ENCODE measurements around the gene XRCC4. TPM values are rescaled to one million over a fixed set of nuclear protein-coding genes. Genes with fewer than 3 reads are reported as not detected.
A peak's percentile ranks its signal among the peaks of the same experiment; 100 is the strongest.

Gene XRCC4
- total and polyA plus RNA-seq, 8 donors, result 0.91 to 3.7 (median 1.8) TPM

DNA sequence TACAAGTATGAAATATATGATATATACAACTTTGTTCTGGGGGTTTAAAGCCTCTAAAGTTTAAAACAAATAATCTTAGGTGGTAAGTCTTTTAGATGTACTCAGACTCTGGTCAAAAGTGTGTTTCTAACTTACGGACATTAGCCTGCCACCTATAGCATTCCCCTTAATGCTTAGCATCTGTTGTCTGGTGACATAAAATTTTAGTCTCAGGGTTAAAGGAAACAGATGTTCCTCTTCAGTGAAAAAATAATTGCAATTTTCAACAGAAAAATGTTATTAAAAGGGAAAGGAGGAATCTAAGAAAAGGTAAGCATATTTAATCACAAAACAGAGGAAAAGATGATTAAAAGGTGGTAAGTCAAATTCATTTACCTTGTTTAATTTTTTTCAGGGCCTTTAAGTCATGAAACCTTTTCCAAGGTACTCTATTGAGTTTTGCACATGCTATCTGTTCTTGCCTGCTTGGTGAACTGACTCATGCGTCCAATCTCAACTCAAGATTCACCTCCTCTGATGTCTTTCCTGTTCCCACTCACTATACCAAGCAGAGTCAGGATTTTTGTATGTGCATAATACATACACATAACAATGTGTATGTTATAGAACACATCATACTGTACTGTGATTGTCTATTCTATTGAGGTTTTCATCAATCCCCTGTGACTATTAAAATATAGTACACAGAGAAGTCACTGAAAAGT lies 8.1 kb upstream of the XRCC4 start:
- no peak overlapping the region for H3K27ac ChIP-seq
- DNase-seq (no peak), ATAC-seq (no peak), FAIRE-seq (no peak)
- peaks cover 9 to 32% (median 18%) of the 10 kb centered on the region in 3 donors for H3K4me1 ChIP-seq
- H3K4me3 ChIP-seq, result no peak overlapping the region
- no peaks in the 10 kb centered on the region for H3K27me3 ChIP-seq
- WGBS, 2 donors, result 77 to 83% methylated on average over 2 of the region's 2 CpGs
- intact Hi-C loops (cut with DNase I), result no loop called here
- H3K9me3 ChIP-seq, result no peaks in the 10 kb centered on the region
- TF ChIP-seq, protein P1, sequence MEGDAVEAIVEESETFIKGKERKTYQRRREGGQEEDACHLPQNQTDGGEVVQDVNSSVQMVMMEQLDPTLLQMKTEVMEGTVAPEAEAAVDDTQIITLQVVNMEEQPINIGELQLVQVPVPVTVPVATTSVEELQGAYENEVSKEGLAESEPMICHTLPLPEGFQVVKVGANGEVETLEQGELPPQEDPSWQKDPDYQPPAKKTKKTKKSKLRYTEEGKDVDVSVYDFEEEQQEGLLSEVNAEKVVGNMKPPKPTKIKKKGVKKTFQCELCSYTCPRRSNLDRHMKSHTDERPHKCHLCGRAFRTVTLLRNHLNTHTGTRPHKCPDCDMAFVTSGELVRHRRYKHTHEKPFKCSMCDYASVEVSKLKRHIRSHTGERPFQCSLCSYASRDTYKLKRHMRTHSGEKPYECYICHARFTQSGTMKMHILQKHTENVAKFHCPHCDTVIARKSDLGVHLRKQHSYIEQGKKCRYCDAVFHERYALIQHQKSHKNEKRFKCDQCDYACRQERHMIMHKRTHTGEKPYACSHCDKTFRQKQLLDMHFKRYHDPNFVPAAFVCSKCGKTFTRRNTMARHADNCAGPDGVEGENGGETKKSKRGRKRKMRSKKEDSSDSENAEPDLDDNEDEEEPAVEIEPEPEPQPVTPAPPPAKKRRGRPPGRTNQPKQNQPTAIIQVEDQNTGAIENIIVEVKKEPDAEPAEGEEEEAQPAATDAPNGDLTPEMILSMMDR (IDR thresholded peaks at IDR 0.05), result no peak
- H3K36me3 ChIP-seq, result no peaks in the 10 kb centered on the region

DNA sequence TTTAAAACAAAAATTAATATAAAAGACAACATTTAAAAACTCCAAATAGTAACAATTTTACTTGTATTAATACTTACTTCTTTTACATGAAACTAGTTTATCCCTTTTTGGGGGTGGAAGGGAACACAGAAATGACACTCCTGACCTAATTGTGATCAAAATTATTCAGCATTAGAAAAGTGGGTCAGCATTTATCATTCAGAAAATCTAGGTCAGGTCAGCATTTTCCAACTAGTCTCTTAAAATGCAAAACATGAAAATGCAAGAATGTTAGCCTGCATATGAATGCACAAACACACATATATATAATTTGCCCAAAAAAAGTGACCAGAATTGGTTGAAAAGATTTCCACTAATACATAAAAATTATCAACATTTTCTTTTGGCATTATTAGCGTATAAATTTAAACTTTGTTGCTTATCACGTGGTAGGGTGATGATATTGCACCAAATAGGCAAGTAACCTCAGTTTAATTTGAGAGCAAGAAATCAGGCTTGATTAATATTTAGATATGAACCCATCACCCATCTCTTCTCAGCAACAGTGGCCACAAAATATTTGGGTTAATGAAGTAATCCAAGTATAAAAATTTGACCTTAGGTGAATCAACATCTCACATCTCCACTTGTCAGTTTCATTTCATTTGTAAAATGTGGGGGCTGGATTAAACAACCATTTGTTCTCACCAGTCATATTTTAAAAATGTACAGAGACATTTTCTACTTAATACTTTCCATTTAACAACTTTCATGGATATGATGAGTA lies 5.9 kb upstream of the XRCC4 start:
- intact Hi-C loops (cut with DNase I), result no loop called here
- DNase-seq (no peak), ATAC-seq (no peak), FAIRE-seq (no peak)
- Histone ChIP-seq H3K27me3 (no peaks in the 10 kb centered on the region), H3K27ac (no peak overlapping the region), H3K4me3 (no peak overlapping the region), H3K36me3 (no peaks in the 10 kb centered on the region), H3K9me3 (no peaks in the 10 kb centered on the region), H3K4me1 (peaks cover 9 to 46% (median 18%) of the 10 kb centered on the region in 3 donors)
- WGBS, 2 donors, result 57 to 65% methylated on average over 2 of the region's 2 CpGs
- TF ChIP-seq, protein P1 (IDR thresholded peaks at IDR 0.05), result no peak

DNA sequence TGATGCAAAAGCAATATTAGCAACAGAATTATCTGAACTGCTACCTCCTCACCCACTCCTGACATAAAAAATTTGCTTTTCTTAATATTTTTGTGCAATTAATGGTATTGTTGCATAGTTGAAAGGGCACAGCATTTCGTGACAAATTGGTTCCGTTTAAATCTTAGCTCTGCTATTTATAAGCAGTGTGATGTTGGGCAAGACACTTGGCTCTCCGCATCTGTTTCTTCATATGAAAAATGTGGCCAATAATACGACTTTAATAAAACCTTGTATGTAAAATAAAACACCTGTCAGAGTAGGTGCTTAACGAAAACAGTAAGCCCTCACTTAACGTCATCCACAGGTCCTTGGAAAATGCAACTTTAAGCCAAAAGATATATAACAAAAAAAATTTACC lies 4.4 kb upstream of the XRCC4 start:
- no peak for FAIRE-seq
- no peaks in the 10 kb centered on the region for H3K9me3 ChIP-seq
- DNase-seq, result no peak
- no peak overlapping the region for H3K27ac ChIP-seq
- no peak overlapping the region for H3K4me3 ChIP-seq
- ATAC-seq, result no peak
- TF ChIP-seq, protein P1 (IDR thresholded peaks at IDR 0.05), result no peak
- 50 to 71% methylated on average over 6 of the region's 6 CpGs for WGBS, 2 donors
- H3K27me3 ChIP-seq, result no peaks in the 10 kb centered on the region
- H3K4me1 ChIP-seq, result peaks cover 9 to 47% (median 18%) of the 10 kb centered on the region in 3 donors
- no peaks in the 10 kb centered on the region for H3K36me3 ChIP-seq
- intact Hi-C loops (cut with DNase I), result no loop called here

DNA sequence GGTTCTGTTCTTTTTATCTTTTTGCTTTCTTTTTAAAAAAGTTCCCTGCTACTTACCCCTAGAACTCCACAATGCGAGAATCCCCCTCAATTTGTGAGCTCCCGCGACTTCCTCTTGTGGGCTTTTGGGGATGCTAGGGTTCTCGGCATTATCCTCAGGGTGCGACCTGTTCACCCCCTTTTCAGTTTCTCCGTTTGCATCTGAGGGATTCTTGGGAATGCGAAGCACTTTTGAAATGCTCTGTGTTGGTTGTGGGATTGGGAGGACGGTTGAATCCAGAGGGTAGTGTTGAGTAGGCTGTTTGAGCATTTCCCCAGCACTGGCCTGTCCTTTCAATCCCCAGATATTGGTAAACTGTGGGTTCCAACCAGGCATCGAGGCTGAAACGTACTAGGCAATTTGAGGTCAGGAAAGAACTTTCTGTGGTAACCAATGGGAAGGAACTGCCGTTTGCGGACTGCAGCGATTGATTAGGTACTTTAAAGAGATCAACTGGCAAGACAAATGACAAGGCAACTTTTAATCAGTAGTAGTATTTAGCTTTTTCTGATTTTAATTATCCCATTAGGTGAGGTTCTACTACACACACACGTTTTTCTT lies 415 bp downstream of the XRCC4 start:
- TF ChIP-seq, protein P1 (IDR thresholded peaks at IDR 0.05), result no peak
- ATAC-seq (peak in 3 of 4 donors; percentile 5 to 33 (median 10)), DNase-seq (no peak), FAIRE-seq (no peak)
- Histone ChIP-seq H3K4me1 (peaks cover 0 to 23% (median 0%) of the 10 kb centered on the region in 3 donors), H3K9me3 (no peaks in the 10 kb centered on the region), H3K4me3 (peak overlapping the region; percentile 44 to 93 (median 86)), H3K27ac (peak overlapping the region; percentile 37 to 90 (median 72)), H3K36me3 (no peaks in the 10 kb centered on the region), H3K27me3 (no peaks in the 10 kb centered on the region)
- 3 to 4% methylated on average over 14 of the region's 14 CpGs for WGBS, 2 donors
- intact Hi-C loops (cut with DNase I), result no loop called here

All from pancreas (tissue), 10 donors.